Ascending aorta (tissue), 2 donors: ENCODE measurements around the gene PARP11. TPM values are rescaled to one million over a fixed set of nuclear protein-coding genes. Genes with fewer than 3 reads are reported as not detected.

Source experiments
- DNase-seq, 2 donors: peaks; one replicate each; pipeline ENCODE4 v3.0.0-alpha.2; 2019; ENCODE audit warnings: low spot score in 2 of 2
- H3K27ac ChIP-seq, 2 donors: fragments of 200-600 bp; sonication (generic); one replicate each; pipeline ENCODE4 v1.5.1; 2016 to 2017; ENCODE audit warnings: mild to moderate bottlenecking in 1 of 2
- H3K27me3 ChIP-seq: fragments of 200-600 bp; sonication (generic); one replicate; pipeline ENCODE4 v1.5.1; 2017
- H3K36me3 ChIP-seq, 2 donors: fragments of 200-600 bp; sonication (generic); one replicate each; pipeline ENCODE4 v1.5.1; 2016
- H3K4me1 ChIP-seq, 2 donors: fragments of 200-600 bp; sonication (generic); one replicate each; pipeline ENCODE4 v1.5.1; 2016 to 2017; ENCODE audit warnings: mild to moderate bottlenecking in 1 of 2
- H3K4me3 ChIP-seq, 2 donors: fragments of 200-600 bp; sonication (generic); one replicate each; pipeline ENCODE4 v1.5.1; 2016 to 2017; ENCODE audit warnings: mild to moderate bottlenecking in 1 of 2
- H3K9me3 ChIP-seq, 2 donors: fragments of 200-600 bp; sonication (generic); one replicate each; pipeline ENCODE4 v1.5.1; 2016
- intact Hi-C: fragments of 100-400 bp; cut with DNase I; formaldehyde crosslinking; loops from one replicate; pipeline ENCODE4 v1.15.1; 2023
- total RNA-seq: library from RNA; depleted of rRNA; stranded (reverse); fragments of >200 nt; gene quantifications from one replicate; pipeline ENCODE4 v1.1.0, GENCODE V29; 2016
- TF ChIP-seq, protein P1 (sequence below), 3 experiments: fragments of 200-600 bp in 2 of 3; fragments of 450-650 bp in 1 of 3; sonication (generic) in 2 of 3; IDR thresholded peaks; one replicate each; pipeline ENCODE4 v1.5.1; 2016 to 2019; ENCODE audit warnings: antibody characterized with exemption in 3 of 3, mild to moderate bottlenecking in 1 of 3, moderate library complexity in 1 of 3

PARP11 gene, protein sequence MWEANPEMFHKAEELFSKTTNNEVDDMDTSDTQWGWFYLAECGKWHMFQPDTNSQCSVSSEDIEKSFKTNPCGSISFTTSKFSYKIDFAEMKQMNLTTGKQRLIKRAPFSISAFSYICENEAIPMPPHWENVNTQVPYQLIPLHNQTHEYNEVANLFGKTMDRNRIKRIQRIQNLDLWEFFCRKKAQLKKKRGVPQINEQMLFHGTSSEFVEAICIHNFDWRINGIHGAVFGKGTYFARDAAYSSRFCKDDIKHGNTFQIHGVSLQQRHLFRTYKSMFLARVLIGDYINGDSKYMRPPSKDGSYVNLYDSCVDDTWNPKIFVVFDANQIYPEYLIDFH
- total RNA-seq = 4.2 TPM

DNA sequence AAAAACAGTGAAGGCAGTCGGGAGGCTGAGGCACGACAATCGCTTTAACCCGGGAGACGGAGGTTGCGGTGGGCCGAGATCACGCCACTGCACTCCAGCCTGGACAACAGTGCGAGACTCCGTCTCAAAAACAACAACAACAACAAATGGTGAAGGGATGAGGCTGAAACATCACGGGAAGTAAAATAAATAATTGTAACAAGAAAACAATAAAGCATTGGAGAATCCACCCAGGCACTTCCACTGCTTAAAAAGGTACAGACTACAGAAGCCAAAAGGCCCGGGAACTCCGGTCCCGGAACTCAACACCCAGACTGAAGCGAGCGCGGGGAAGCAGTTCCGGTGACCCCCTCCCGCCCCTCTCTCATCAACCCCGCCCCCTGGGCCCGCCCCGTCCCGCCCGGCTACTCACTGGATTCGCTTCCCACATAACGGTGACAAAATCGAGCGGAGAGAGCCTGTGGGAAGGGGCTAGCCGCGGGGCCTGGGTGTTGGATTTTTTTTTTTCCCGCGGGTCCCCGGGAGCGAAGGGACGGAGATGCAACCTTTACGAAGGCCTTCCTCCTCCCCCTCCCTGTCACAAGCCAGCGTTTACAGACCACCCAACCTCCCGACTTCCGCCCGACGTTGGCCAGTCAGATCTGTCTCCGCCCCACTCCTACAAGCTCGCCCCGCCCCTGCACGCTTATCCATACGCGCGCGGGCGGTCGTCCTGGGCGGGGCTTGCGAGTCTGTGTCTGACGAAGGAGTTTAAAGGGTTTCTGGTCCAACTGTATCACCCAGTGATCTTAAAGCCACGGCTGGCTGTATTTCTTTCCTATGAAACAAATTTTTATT lies at the start of gene PARP11:
Gene PARP11, minus strand, starts transcription at position 600 of the 837 bp plus-strand sequence. Its CDS starts 170 bp downstream, at position 430.
- TF ChIP-seq, protein P1, sequence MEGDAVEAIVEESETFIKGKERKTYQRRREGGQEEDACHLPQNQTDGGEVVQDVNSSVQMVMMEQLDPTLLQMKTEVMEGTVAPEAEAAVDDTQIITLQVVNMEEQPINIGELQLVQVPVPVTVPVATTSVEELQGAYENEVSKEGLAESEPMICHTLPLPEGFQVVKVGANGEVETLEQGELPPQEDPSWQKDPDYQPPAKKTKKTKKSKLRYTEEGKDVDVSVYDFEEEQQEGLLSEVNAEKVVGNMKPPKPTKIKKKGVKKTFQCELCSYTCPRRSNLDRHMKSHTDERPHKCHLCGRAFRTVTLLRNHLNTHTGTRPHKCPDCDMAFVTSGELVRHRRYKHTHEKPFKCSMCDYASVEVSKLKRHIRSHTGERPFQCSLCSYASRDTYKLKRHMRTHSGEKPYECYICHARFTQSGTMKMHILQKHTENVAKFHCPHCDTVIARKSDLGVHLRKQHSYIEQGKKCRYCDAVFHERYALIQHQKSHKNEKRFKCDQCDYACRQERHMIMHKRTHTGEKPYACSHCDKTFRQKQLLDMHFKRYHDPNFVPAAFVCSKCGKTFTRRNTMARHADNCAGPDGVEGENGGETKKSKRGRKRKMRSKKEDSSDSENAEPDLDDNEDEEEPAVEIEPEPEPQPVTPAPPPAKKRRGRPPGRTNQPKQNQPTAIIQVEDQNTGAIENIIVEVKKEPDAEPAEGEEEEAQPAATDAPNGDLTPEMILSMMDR (IDR thresholded peaks at IDR 0.05) = no peak
- Histone ChIP-seq H3K27ac (peak within 1 kb of the TSS; percentile 93 to 94), H3K9me3 (no peaks in the 10 kb centered on the region), H3K36me3 (no peaks in the 10 kb centered on the region), H3K27me3 (no peaks in the 10 kb centered on the region), H3K4me1 (peaks cover 4 to 13% of the 10 kb centered on the region in 2 donors), H3K4me3 (peak within 1 kb of the TSS; percentile 49 to 80)
- intact Hi-C loops = loop anchor here (1.0 to 2.0 kb wide), 4 partner anchors 158 to 666 kb away; partner anchors contain the start of genes RAD51AP1 and TIGAR
- peak; percentile 93 to 99 for DNase-seq

DNA sequence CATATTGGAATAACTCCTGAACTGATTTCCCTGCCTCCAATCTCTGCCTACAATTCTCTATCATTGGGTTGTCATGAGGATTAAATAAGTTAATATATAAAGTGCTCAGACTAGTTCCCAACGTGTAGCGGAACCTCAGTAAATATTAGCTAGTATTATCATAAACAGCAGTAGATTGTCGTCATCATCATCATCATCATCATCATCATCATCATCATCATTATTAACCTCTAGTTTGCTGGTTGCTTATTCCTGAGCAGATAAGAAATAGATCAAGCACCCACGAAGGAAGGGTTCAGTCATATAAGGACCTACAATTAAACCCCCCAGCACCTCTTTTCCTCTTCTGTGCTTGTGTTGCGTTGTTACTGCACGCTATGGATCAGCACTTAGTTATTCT lies 48.8 kb upstream of the PARP11 start:
- Histone ChIP-seq H3K4me3 (no peak overlapping the region), H3K4me1 (no peaks in the 10 kb centered on the region), H3K27me3 (no peaks in the 10 kb centered on the region), H3K27ac (no peak overlapping the region), H3K9me3 (no peaks in the 10 kb centered on the region), H3K36me3 (no peaks in the 10 kb centered on the region)
- TF ChIP-seq, protein P1 (IDR thresholded peaks at IDR 0.05) = no peak
- intact Hi-C loops = no loop called here
- no peak for DNase-seq

DNA sequence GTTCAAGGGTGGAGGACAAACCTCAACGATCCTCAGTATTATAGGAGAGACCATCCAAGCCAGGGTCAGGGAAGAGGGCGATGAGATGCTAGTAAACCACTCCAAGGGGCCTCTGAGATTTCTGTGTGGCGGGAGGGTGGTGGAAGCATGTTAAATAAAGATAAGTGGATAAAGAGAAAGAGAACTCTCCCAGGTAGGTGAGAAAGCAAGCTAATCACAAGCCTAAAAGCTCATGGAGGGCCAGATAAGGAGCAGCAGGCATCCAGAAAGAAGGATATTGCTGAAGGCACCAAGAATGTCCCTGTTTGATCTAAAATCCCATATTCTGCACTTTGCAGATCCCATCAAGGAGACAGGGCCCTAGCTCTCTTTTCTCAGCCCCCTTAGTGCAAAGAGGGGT lies 48.3 kb upstream of the PARP11 start:
- Histone ChIP-seq H3K27me3 (no peaks in the 10 kb centered on the region), H3K36me3 (no peaks in the 10 kb centered on the region), H3K4me3 (no peak overlapping the region), H3K4me1 (no peaks in the 10 kb centered on the region), H3K27ac (no peak overlapping the region), H3K9me3 (no peaks in the 10 kb centered on the region)
- DNase-seq = no peak
- TF ChIP-seq, protein P1 (IDR thresholded peaks at IDR 0.05) = no peak
- intact Hi-C loops = no loop called here

DNA sequence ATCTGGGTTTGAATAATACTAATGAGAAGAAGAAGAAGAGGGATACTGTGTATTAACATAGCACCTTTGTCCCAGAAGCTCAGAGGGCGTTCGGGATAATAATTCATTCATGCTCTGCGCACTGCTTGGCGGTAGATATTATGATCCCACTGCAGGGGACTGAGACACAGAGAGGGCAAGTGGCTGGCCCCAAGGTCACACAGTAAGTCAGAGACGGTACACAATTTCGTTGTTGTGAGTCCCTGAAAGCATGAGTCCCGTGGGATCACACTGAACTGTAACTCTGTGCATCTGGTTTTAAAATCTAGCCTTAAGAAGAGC lies 47.9 kb upstream of the PARP11 start:
- Histone ChIP-seq H3K27me3 (no peaks in the 10 kb centered on the region), H3K27ac (no peak overlapping the region), H3K4me1 (no peaks in the 10 kb centered on the region), H3K4me3 (no peak overlapping the region), H3K9me3 (no peaks in the 10 kb centered on the region), H3K36me3 (no peaks in the 10 kb centered on the region)
- DNase-seq = no peak
- TF ChIP-seq, protein P1 (IDR thresholded peaks at IDR 0.05) = no peak
- intact Hi-C loops = no loop called here

DNA sequence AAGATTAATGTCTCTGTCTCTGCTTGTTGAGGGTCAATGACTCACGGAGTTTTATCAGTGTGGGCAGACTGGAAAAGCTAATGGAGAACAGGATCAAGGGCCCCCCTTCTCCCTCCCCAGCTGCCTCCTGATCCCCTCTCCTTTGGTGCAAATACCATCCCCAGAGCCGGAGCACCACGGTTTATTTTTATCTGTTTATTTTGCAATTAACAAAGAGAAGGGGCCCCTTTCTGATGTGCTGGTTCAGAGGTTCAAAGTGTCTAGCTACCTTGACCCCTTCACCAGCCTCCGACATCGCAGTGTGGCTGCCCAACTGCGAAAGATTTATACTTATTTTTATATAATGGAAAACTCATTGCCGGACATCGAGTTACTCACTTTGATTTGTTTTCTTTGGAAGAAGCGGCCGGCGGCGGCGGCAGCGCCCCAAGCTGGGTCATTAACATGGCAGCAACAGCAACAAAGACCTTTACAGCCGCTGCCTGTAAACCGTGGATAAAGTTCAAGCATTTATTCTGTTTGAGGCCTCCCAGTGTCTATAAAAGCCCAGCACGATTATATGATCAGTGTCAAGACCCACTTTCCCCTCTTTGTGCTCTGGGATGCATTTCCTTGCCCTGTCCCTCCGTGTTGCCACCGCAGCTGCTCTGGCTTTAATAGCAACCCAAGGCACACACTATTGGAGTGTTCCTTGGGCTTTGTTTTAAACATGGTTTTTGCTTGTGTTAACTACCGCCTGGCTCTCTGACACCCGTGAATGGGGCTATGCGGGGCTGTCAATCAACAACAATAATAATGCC lies 47.4 kb upstream of the PARP11 start:
- Histone ChIP-seq H3K4me1 (no peaks in the 10 kb centered on the region), H3K36me3 (no peaks in the 10 kb centered on the region), H3K27ac (no peak overlapping the region), H3K4me3 (no peak overlapping the region), H3K9me3 (no peaks in the 10 kb centered on the region), H3K27me3 (no peaks in the 10 kb centered on the region)
- TF ChIP-seq, protein P1 (IDR thresholded peaks at IDR 0.05) = no peak
- DNase-seq = no peak
- intact Hi-C loops = no loop called here
